HepG2 (cell line): ENCODE data around the gene LRP10. TPM values are rescaled to one million over a fixed set of nuclear protein-coding genes. Genes with fewer than 3 reads are reported as not detected.
A peak's percentile ranks its signal among the peaks of the same experiment; 100 is the strongest.

Experiments used
- CBX5 ChIP-seq: sonication (generic); formaldehyde crosslinking; IDR thresholded peaks from 2 replicates; pipeline ENCODE4 v1.4.0; 2020; ENCODE audit warnings: missing genetic modification reagents, borderline replicate concordance
- ELF1 ChIP-seq: sonication (generic); formaldehyde crosslinking; IDR thresholded peaks from 2 replicates; pipeline ENCODE4 v1.4.0; 2020; ENCODE audit warnings: missing genetic modification reagents
- GPBP1L1 ChIP-seq: sonication (generic); formaldehyde crosslinking; IDR thresholded peaks from 2 replicates; pipeline ENCODE4 v1.5.0; 2020; ENCODE audit warnings: mild to moderate bottlenecking, missing genetic modification reagents
- GTF3A ChIP-seq: sonication (generic); formaldehyde crosslinking; conservative IDR thresholded peaks from 2 replicates; pipeline ENCODE4 v1.4.0; 2020; ENCODE audit warnings: mild to moderate bottlenecking, missing genetic modification reagents
- HES4 ChIP-seq: sonication (generic); formaldehyde crosslinking; IDR thresholded peaks from 2 replicates; pipeline ENCODE4 v1.9.0; 2021; ENCODE audit warnings: mild to moderate bottlenecking, missing genetic modification reagents, borderline replicate concordance
- JUND ChIP-seq: sonication (generic); formaldehyde crosslinking; IDR thresholded peaks from 2 replicates; pipeline ENCODE4 v1.8.0; 2022; ENCODE audit warnings: mild to moderate bottlenecking, missing genetic modification reagents
- MBNL3 ChIP-seq: fragments of 250-450 bp; sonication (Bioruptor Pico); conservative IDR thresholded peaks from 2 replicates; pipeline ENCODE4 v1.8.0; 2022; ENCODE audit warnings: mild to moderate bottlenecking, inconsistent platforms
- MLX ChIP-seq: IDR thresholded peaks from 2 replicates; pipeline ENCODE4 v1.6.1; 2016
- POLR2G ChIP-seq: fragments of 200-400 bp; formaldehyde crosslinking; IDR thresholded peaks from 2 replicates; pipeline ENCODE4 v1.6.1; 2018; ENCODE audit warnings: mild to moderate bottlenecking, low read depth, low read length, moderate library complexity
- RFX5 ChIP-seq: IDR thresholded peaks from 2 replicates; pipeline ENCODE4 v1.6.1; 2011; ENCODE audit warnings: low read depth, low read length, improper control_type of control experiment
- SMAD1 ChIP-seq: sonication (generic); formaldehyde crosslinking; IDR thresholded peaks from 2 replicates; pipeline ENCODE4 v1.4.0; 2020; ENCODE audit warnings: missing genetic modification reagents, low read depth, mild to moderate bottlenecking, borderline replicate concordance
- WIZ ChIP-seq: sonication (generic); formaldehyde crosslinking; IDR thresholded peaks from 2 replicates; pipeline ENCODE4 v1.5.1; 2020; ENCODE audit warnings: mild to moderate bottlenecking, missing genetic modification reagents
- ZBTB46 ChIP-seq: sonication (generic); formaldehyde crosslinking; IDR thresholded peaks from 2 replicates; pipeline ENCODE4 v1.4.0; 2020; ENCODE audit warnings: mild to moderate bottlenecking, missing genetic modification reagents, borderline replicate concordance
- ZIK1 ChIP-seq: sonication (generic); formaldehyde crosslinking; IDR thresholded peaks from 2 replicates; pipeline ENCODE4 v1.5.0; 2020; ENCODE audit warnings: mild to moderate bottlenecking, low read depth, missing genetic modification reagents, borderline replicate concordance
- ZNF350 ChIP-seq: sonication (generic); formaldehyde crosslinking; IDR thresholded peaks from 2 replicates; pipeline ENCODE4 v1.4.0; 2020; ENCODE audit warnings: mild to moderate bottlenecking, low read depth, missing genetic modification reagents, borderline replicate concordance
- ZNF780A ChIP-seq: sonication (generic); formaldehyde crosslinking; IDR thresholded peaks from 2 replicates; pipeline ENCODE4 v1.8.0; 2022; ENCODE audit warnings: mild to moderate bottlenecking, missing genetic modification reagents, moderate library complexity
- polyA plus RNA-seq, 8 experiments: library from polyadenylated mRNA; depleted of rRNA in 3 of 8; stranded (reverse) in 7 of 8; unstranded in 1 of 8; fragments of >200 nt; fragmentation: Illumina TruSeq in 4 of 8; extraction: Trizol in 4 of 8; gene quantifications; 2 replicates each; pipeline versions ENCODE4 v1.2.1 to v1.2.3, GENCODE V29; 2011 to 2016; ENCODE audit warnings: low read depth in 4 of 8, missing spikeins in 1 of 8, mixed read lengths in 1 of 8; ENCODE audit not compliant: insufficient read depth in 1 of 8
- total RNA-seq, 5 experiments: library from RNA; depleted of rRNA; stranded (reverse); fragments of >200 nt; fragmentation: Illumina TruSeq; extraction: Trizol; gene quantifications; 2 replicates each; pipeline ENCODE4 v1.2.3, GENCODE V29; 2016; ENCODE audit warnings: low read depth in 1 of 5
- TF ChIP-seq, protein P1 (sequence below): sonication (generic); formaldehyde crosslinking; IDR thresholded peaks from 2 replicates; pipeline ENCODE4 v1.9.0; 2021; ENCODE audit warnings: missing genetic modification reagents, borderline replicate concordance
- TF ChIP-seq, protein P2 (sequence below): sonication (generic); formaldehyde crosslinking; IDR thresholded peaks from 2 replicates; pipeline ENCODE4 v1.5.1; 2020; ENCODE audit warnings: mild to moderate bottlenecking, moderate library complexity, missing genetic modification reagents
- TF ChIP-seq, protein P3 (sequence below): sonication (generic); formaldehyde crosslinking; IDR thresholded peaks from 2 replicates; pipeline ENCODE4 v1.5.0; 2020; ENCODE audit warnings: missing genetic modification reagents, mild to moderate bottlenecking, borderline replicate concordance

The LRP10 gene
- total and polyA plus RNA-seq, 2 of the 13 experiments (the other 11 are each of a cell fraction or from before 2014, with no cell fraction given): 16.9 to 45.2 TPM

DNA sequence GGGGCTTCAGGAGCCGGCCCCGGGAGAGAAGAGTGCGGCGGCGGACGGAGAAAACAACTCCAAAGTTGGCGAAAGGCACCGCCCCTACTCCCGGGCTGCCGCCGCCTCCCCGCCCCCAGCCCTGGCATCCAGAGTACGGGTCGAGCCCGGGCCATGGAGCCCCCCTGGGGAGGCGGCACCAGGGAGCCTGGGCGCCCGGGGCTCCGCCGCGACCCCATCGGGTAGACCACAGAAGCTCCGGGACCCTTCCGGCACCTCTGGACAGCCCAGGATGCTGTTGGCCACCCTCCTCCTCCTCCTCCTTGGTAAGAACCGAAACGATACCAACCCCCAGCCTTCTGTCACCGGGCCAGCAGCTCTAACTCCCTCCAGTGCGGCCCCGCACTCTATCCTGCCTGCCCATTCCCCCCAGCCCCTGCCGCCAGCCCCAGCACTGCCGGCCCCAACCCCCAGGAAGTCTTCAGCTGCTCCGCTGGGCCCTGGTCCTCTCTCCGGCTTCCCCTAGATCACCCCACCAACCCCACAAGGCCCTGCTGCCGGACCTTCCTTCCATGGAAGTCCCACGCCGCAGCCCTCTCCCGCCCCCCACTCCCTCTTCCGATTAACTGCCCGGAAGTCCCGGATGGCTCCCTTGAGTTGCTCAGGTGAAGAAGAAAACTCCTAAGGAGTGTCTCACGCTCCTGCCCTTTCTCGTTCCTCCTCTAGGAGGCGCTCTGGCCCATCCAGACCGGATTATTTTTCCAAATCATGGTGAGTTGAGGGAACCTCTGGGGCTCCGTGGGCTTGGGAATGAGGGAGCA lies 693 bp downstream of the LRP10 start (continued):
- TF ChIP-seq GPBP1L1 (CRISPR knock-in tag) (no peak), ELF1 (CRISPR knock-in tag) (peak; percentile 83), SMAD1 (CRISPR knock-in tag) (no peak), ZIK1 (no peak), ZNF780A (CRISPR knock-in tag) (no peak), POLR2G (peak; percentile 54; the same call in 1 of the 2 replicates), ZBTB46 (CRISPR knock-in tag) (no peak), GTF3A (CRISPR knock-in tag) (no peak; the same call in none of the 2 replicates), MLX (CRISPR knock-in tag) (peak; percentile 61; the same call in 1 of the 2 replicates), JUND (CRISPR knock-in tag) (no peak), MBNL3 (CRISPR knock-in tag) (no peak), ZNF350 (CRISPR knock-in tag) (no peak; the same call in 1 of the 2 replicates), RFX5 (no peak), WIZ (CRISPR knock-in tag) (no peak), HES4 (CRISPR knock-in tag) (peak; percentile 52; the same call in 1 of the 2 replicates), CBX5 (peak; percentile 10; the same call in 1 of the 2 replicates)
- TF ChIP-seq, protein P1, sequence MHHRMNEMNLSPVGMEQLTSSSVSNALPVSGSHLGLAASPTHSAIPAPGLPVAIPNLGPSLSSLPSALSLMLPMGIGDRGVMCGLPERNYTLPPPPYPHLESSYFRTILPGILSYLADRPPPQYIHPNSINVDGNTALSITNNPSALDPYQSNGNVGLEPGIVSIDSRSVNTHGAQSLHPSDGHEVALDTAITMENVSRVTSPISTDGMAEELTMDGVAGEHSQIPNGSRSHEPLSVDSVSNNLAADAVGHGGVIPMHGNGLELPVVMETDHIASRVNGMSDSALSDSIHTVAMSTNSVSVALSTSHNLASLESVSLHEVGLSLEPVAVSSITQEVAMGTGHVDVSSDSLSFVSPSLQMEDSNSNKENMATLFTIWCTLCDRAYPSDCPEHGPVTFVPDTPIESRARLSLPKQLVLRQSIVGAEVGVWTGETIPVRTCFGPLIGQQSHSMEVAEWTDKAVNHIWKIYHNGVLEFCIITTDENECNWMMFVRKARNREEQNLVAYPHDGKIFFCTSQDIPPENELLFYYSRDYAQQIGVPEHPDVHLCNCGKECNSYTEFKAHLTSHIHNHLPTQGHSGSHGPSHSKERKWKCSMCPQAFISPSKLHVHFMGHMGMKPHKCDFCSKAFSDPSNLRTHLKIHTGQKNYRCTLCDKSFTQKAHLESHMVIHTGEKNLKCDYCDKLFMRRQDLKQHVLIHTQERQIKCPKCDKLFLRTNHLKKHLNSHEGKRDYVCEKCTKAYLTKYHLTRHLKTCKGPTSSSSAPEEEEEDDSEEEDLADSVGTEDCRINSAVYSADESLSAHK (CRISPR knock-in tag): 0 out of 2 replicates have a peak, but pooled peaks have one; percentile 14
- TF ChIP-seq, protein P2, sequence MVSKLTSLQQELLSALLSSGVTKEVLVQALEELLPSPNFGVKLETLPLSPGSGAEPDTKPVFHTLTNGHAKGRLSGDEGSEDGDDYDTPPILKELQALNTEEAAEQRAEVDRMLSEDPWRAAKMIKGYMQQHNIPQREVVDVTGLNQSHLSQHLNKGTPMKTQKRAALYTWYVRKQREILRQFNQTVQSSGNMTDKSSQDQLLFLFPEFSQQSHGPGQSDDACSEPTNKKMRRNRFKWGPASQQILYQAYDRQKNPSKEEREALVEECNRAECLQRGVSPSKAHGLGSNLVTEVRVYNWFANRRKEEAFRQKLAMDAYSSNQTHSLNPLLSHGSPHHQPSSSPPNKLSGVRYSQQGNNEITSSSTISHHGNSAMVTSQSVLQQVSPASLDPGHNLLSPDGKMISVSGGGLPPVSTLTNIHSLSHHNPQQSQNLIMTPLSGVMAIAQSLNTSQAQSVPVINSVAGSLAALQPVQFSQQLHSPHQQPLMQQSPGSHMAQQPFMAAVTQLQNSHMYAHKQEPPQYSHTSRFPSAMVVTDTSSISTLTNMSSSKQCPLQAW (CRISPR knock-in tag): peak; percentile 68
- TF ChIP-seq, protein P3, sequence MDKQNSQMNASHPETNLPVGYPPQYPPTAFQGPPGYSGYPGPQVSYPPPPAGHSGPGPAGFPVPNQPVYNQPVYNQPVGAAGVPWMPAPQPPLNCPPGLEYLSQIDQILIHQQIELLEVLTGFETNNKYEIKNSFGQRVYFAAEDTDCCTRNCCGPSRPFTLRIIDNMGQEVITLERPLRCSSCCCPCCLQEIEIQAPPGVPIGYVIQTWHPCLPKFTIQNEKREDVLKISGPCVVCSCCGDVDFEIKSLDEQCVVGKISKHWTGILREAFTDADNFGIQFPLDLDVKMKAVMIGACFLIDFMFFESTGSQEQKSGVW (CRISPR knock-in tag): no peak
